ENCODE results near the gene CISD2. TPM values are rescaled to one million over a fixed set of nuclear protein-coding genes. Genes with fewer than 3 reads are reported as not detected.
"Not testable (repeated sequence)": the region's sequence is repeated elsewhere in the genome, so short reads cannot be mapped to it uniquely, and the experiment has no call there.

CISD2 gene
- total RNA-seq, 2 experiments from 2014 or later: 42.5 to 43.0 TPM

DNA sequence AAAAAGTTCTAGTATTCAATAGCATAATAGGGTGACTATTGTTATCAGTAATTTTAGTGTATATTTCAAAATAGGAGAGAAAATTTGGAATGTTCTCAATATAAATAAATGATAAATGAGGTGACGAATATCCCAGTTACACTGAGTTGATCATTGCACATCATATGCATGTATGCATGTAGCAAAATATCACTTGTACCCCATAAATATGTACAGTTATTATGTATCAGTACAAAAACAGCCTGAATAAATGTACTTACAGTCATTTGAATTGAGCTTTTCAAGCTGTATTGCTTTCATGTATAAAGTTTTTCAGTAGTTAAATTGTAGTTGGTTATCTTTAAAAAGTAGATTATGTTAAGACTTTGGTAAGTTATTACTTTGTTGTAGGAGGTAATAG is 12.6 kb downstream of the CISD2 start:
- ChIA-PET POLR2A (no interaction called here), CTCF (interaction anchor here (0.6 kb wide), 1 partner anchor 13 kb away, joined by 4 read pairs; no protein-coding TSS in a partner anchor)

DNA sequence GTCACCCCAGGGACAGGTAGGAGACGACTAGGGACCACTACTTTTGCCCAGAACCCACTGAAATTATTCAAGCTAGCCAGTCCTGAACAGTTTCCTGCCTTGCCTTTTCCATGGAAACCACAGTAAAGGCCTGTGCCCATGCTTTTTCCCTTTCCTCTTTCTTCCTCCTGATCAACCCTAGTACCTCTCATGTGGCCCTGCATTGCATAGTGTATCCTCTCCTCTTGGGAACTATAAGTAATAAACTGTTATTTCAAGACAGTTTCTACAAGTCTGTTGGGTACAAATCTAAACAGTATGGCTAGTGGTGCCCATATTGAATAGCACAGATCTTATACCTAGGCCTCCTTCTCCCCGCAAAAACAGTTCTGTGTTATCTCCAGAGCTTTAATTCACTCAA is 14.5 kb downstream of the CISD2 start:
- POLR2A ChIA-PET: no interaction called here
- CTCF ChIA-PET: interaction anchor here (0.6 kb wide), 1 partner anchor 270 kb away, joined by 3 read pairs; no protein-coding TSS in a partner anchor

DNA sequence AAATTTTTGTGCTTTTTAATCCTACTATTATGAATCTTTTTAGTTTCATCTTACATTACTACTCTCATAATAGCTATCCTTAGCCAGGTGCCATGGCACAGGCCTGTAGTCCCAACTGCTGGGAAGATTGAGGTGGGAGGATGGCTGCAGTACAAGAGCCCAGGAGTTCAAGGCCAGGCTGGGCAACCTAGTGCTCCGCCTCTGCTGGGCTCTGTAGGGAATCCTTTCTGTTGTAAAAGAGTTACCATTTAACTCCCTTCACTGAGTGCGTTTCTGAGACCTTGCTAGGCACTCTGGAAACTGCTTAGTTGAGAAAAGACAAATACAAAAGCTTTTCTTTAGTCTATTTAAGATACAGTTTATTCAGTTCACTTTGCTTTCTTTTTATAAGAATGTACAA is 19.8 kb downstream of the CISD2 start:
- POLR2A ChIA-PET: not testable (repeated sequence)

DNA sequence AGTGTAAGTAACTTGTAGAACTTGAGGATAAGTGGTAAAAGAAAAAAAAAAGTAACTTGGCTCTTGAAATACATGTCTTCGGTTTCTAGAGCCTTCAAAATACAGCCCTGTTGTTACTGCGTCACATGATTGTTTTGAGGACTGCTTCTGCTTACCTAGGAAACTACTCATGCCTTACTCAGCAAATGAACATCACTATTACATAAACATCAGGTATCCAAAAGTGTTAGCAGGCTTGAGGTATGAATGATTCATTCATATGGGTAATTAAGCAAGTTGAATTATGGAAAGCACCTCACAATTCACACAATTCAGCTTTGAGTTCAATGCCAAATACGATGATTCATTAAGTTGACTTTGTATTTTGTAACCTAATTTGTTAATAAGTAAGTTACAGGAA is 21.1 kb downstream of the CISD2 start:
- POLR2A ChIA-PET, CTCF ChIA-PET: not testable (repeated sequence)

More for the DNA sequence above, 19.8 kb downstream of the CISD2 start:
- CTCF ChIA-PET: not testable (repeated sequence)

DNA sequence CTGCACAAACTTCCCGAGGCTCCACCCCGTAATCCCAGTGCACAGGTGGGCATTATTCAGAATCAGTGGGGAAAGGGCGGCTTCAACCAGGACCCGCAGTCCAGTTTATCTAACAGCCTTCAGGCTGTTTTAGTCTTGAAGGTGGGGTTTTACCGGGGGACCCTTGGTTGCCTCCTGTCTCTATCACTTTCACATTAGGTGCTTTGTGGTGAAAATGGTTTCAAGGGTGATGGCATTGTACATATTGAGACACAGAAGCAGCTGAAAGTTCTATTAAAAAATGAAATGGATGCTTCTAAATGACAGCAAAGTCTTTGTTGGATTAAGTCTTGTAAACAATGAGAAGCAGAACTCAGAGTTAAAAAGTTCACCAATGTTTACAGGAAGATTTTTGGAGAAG is 27.8 kb downstream of the CISD2 start:
- POLR2A ChIA-PET, CTCF ChIA-PET: not testable (repeated sequence)

DNA sequence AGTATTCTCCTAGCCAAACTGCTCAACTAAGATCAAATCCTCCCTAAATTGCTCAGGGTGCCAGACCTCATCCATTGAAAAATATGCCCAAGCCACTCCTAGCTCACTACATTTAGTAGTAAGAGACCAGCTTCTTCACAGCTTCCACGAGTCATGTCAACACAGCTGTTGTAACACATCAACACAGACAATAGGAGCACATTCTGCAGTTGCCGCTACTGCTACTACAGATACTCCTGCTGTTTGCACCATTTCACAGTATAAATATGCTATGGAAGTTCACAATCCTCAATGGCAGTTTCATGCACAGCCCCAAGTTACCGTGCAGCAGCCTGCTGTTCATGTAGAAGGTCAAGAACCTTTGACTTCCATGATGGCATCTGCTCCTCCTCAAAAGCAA is 28.8 kb downstream of the CISD2 start:
- CTCF ChIA-PET, POLR2A ChIA-PET: not testable (repeated sequence)

DNA sequence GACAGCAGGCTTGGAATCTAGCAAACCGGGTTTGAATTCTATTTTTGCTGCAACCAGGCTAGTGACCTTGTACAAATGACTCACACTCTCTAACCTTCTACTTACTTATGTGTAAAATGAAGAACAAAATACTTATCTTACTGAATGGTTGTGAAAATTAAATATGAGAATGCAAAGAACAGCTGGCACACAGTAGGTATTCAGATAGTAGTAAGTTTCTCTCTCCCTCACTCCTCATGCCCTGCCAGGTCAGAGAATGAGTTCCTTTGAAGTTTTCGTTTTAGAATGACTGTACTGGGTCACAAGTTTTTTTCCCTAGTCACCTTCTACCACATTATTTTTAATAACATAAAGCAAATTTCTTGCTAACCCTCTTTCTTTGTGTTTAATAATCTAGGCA is 33.0 kb downstream of the CISD2 start:
- POLR2A ChIA-PET: no interaction called here
- CTCF ChIA-PET: no interaction called here

DNA sequence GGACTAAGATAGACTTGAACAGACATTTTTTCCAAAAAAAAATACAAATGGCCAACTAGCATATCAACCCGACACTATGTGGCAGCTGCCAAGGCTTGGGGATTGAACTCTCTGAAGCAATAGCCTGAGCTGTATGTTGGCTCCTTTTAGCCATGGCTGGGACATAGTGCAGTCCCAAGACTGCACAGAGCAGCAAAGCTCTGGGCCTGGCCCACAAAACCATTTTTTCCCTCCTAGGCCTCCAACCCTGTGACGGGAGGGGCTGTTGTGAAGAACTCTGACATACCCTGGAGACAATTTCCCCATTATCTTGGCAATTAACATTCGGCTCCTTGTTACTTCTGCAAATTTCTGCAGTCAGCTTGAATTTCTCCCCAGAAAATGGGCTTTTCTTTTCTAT is 50.1 kb downstream of the CISD2 start:
- ChIA-PET CTCF (no interaction called here), POLR2A (no interaction called here)

DNA sequence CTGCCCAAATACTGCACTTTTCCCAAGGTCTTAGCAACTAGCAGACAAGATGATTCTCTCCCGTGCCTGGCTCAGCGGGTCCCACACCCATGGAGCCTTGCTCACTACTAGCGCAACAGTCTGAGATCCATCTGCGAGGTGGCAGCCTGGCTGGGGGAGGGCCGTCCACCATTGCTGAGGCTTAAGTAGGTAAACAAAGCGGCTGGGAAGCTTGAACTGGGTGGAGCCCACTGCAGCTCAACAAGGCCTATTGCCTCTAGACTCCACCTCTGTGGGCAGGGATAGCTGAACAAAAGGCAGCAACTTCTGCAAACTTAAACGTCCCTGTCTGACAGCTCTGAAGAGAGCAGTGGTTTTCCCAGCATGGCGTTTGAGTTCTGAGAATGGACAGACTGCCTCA is 50.9 kb downstream of the CISD2 start:
- POLR2A ChIA-PET, CTCF ChIA-PET: not testable (repeated sequence)

DNA sequence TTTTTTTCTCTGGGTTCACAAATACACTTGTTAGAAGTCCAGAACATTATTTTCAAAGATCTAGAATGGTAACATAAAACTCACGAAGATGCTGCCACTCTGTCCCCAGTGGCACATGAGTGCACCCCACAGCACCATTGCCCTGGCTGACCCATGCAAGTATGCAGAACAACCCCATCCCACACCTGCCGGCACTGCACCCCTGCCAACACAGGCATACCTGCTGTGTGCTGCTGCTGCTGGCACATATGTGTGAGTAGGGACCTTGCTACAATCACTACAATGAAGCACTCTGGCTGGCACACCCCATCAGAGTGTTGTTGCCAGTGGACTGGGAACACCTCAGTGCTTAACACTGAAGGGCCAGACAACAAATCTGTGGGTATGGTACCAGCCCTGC is 66.9 kb downstream of the CISD2 start:
- CTCF ChIA-PET: no interaction called here
- POLR2A ChIA-PET: no interaction called here

DNA sequence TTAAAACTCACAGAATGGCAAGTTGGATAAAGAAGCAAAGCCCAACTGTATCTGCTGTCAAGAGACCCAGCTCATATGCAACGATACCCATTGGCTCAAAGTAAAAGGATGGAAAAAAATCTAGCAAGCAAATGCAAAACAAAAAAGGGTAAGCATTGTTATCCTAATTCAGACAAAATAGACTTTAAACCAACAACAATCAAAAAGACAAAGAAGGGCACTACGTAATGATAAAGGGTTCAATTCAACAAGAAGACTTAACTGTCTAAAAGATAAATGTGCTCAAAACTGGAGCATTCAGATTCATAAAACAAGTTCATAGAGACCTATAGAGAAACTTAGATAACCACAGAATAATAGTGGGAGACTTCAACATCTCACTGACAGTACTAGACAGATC is 69.3 kb downstream of the CISD2 start:
- POLR2A ChIA-PET: interaction anchor here (0.7 kb wide), 1 partner anchor 242 kb away, joined by 4 read pairs; no protein-coding TSS in a partner anchor
- CTCF ChIA-PET: not testable (repeated sequence)

Other genes with a start within 250 kb of the CISD2 start
- 1 to 10 TPM; 7.3 to 8.4 TPM for gene MANBA, start 108.0 kb upstream of the CISD2 start, total RNA-seq
- gene UBE2D3, start 41.4 kb upstream of the CISD2 start, total RNA-seq: 100 to 1,000 TPM; 486 to 487 TPM
- under 1 TPM; 0.59 to 0.82 TPM for gene SLC9B1, start 150.7 kb downstream of the CISD2 start, total RNA-seq
- gene SLC9B2, start 207.8 kb downstream of the CISD2 start, total RNA-seq: 10 to 100 TPM; 44.5 to 46.6 TPM
- 10 to 100 TPM; 11.2 to 12.2 TPM for gene BDH2, start 230.8 kb downstream of the CISD2 start, total RNA-seq

Measured in activated CD8-positive, alpha-beta memory T cell treated with anti-CD3 and anti-CD28 coated beads for 36 hours (primary cell).